ENCODE measurements around the gene THAP5.

DNA sequence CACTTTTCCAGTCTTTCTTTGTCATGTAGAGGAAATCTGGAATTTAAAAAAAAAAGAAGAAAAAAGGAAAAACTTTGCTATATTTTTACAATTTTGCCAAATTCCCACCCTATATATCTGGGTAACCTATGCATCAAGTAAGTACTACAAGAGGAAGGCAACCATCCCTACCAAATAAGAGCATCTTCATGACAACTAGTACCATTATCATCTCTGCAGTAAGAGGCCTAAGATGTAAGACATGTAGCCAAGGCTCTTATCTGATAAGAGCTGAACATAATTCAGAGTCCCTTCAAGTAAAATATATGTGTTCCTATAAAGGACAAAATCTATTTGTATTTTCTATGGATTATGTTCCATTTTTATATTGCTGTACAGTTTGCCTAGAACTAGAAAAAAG, 3.5 kb downstream of the THAP5 start:
- no peak for TF ChIP-seq EZH2 (IDR thresholded peaks at IDR 0.05; ENCODE audit: borderline replicate concordance, low read depth, low read length, severe bottlenecking)
- no peak for TF ChIP-seq POLR2AphosphoS5 (IDR thresholded peaks at IDR 0.05; ENCODE audit: insufficient read depth, low read depth, low read length)
- no peak for TF ChIP-seq POLR2A (IDR thresholded peaks at IDR 0.05; ENCODE audit: low read depth, low read length)
- TF ChIP-seq, protein P1, sequence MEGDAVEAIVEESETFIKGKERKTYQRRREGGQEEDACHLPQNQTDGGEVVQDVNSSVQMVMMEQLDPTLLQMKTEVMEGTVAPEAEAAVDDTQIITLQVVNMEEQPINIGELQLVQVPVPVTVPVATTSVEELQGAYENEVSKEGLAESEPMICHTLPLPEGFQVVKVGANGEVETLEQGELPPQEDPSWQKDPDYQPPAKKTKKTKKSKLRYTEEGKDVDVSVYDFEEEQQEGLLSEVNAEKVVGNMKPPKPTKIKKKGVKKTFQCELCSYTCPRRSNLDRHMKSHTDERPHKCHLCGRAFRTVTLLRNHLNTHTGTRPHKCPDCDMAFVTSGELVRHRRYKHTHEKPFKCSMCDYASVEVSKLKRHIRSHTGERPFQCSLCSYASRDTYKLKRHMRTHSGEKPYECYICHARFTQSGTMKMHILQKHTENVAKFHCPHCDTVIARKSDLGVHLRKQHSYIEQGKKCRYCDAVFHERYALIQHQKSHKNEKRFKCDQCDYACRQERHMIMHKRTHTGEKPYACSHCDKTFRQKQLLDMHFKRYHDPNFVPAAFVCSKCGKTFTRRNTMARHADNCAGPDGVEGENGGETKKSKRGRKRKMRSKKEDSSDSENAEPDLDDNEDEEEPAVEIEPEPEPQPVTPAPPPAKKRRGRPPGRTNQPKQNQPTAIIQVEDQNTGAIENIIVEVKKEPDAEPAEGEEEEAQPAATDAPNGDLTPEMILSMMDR (IDR thresholded peaks at IDR 0.05; ENCODE audit: extremely low read depth in 1 of 2, insufficient read depth in 1 of 2, low read depth in 1 of 2, low read length in 2 of 2), result no peak
- no peak for TF ChIP-seq GATA2 (IDR thresholded peaks at IDR 0.05; ENCODE audit: insufficient read depth, insufficient read length, low read depth, low read length)
- TF ChIP-seq, protein P2, sequence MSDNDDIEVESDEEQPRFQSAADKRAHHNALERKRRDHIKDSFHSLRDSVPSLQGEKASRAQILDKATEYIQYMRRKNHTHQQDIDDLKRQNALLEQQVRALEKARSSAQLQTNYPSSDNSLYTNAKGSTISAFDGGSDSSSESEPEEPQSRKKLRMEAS (IDR thresholded peaks at IDR 0.05; ENCODE audit: insufficient read depth, insufficient read length), result no peak
- no peak for TF ChIP-seq JUN (IDR thresholded peaks at IDR 0.05; ENCODE audit: borderline replicate concordance, insufficient read depth, insufficient read length, low read depth)
- no peak for TF ChIP-seq FOS (IDR thresholded peaks at IDR 0.05; ENCODE audit: borderline replicate concordance, insufficient read depth, low read length)
- no peak for TF ChIP-seq MYC (IDR thresholded peaks at IDR 0.05; ENCODE audit: low read depth, low read length)

Measured in endothelial cell of umbilical vein (primary cell).